Activated B cell treated with CpG ODN at 0.5 μM for 24 hours (primary cell): Measurements from ENCODE around the gene THOC6. TPM values are rescaled to one million over a fixed set of nuclear protein-coding genes. Genes with fewer than 3 reads are reported as not detected.

Experiments used
- ATAC-seq: fragments of 200-7000 bp; cut with Tn5 transposase; one replicate; pipeline ENCODE4 v1.10.0; 2021; ENCODE audit warnings: low read depth, mild to moderate bottlenecking, moderate library complexity
- CTCF ChIA-PET: fragments of 350-600 bp; sonication (Branson Sonifier 250); formaldehyde crosslinking; loops from one replicate; lab custom pipeline; 2021; ENCODE audit warnings: antibody characterized with exemption; lab: Charles Lee
- POLR2A ChIA-PET: fragments of 350-600 bp; sonication (Branson Sonifier 250); formaldehyde crosslinking; loops from one replicate; lab custom pipeline; 2021; ENCODE audit warnings: antibody characterized with exemption; lab: Charles Lee
- DNase-seq: peaks from one replicate; pipeline ENCODE4 v3.0.0; 2022
- H3K27ac Mint-ChIP-seq: one replicate; pipeline ENCODE4 v1.8.0; 2020; ENCODE audit warnings: mixed read lengths
- H3K27me3 Mint-ChIP-seq: one replicate; pipeline ENCODE4 v1.8.0; 2021; ENCODE audit warnings: mixed read lengths
- H3K36me3 Mint-ChIP-seq: one replicate; pipeline ENCODE4 v1.8.0; 2021; ENCODE audit warnings: low read depth, mixed read lengths
- H3K4me1 Mint-ChIP-seq: one replicate; pipeline ENCODE4 v1.8.0; 2021; ENCODE audit warnings: mixed read lengths
- H3K4me3 Mint-ChIP-seq: one replicate; pipeline ENCODE4 v1.8.0; 2020; ENCODE audit warnings: mild to moderate bottlenecking, mixed read lengths
- H3K9me3 Mint-ChIP-seq: one replicate; pipeline ENCODE4 v1.8.0; 2020; ENCODE audit warnings: mixed read lengths
- CTCF ChIP-seq: fragments of 200-600 bp; IDR thresholded peaks from one replicate; pipeline ENCODE4 v1.8.0; 2022; ENCODE audit warnings: antibody characterized with exemption, mild to moderate bottlenecking
- intact Hi-C: fragments of 100-400 bp; cut with micrococcal nuclease; formaldehyde crosslinking; loops from one replicate; pipeline ENCODE4 v1.15.1; 2024
- total RNA-seq: library from RNA; stranded (reverse); gene quantifications from 2 replicates; pipeline ENCODE4 v1.2.3, GENCODE V29; 2022

Gene THOC6
- total RNA-seq, 1 donor from 2014 or later = 45.8 TPM

DNA sequence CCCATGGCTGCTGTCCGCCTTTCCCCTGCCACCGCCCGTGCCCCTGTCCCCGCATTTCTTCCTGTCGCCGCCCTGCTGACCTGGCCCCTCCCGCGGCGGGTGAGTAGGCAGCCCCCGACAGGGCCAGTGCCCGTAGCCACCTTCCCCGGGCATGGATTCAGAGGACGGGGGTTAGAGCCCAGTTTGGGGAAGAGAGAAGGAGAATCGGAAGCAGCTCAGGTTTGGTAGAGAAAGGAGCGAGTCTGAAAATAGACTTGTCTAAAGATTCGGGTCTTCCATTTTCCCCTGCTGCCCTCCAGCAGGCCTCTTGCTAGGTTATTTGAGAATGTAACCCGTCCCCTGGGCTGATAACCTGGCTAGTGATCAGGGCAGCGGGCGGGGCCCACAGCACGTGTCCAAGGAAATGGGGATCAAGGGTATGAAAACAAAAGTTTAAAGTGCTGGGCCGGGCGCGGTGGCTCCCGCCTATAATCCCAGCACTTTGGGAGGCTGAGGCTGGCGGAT is 19.0 kb upstream of the THOC6 start:
- no peaks in the 10 kb centered on the region for H3K36me3 Mint-ChIP-seq
- intact Hi-C loops = loop anchor here (1.0 kb wide), 3 partner anchors 15 to 22 kb away; partner anchors contain the start of genes THOC6 and TNFRSF12A
- ATAC-seq = no peak
- no peak for DNase-seq
- TF ChIP-seq CTCF = no peak
- POLR2A ChIA-PET = interaction anchor here (0.6 to 5.4 kb wide), 3 partner anchors 18 to 1284 kb away, joined by 3 to 40 read pairs (median 3); partner anchors contain the start of genes HCFC1R1 and THOC6
- H3K9me3 Mint-ChIP-seq = no peaks in the 10 kb centered on the region
- CTCF ChIA-PET = interaction anchor here (2.2 to 2.7 kb wide), 3 partner anchors 24 to 125 kb away, joined by 14 to 62 read pairs (median 38); no protein-coding TSS in a partner anchor
- peaks cover 29% of the 10 kb centered on the region for H3K4me1 Mint-ChIP-seq
- peak overlapping the region; percentile 65 for H3K4me3 Mint-ChIP-seq
- peaks cover 8% of the 10 kb centered on the region for H3K27me3 Mint-ChIP-seq
- no peak overlapping the region for H3K27ac Mint-ChIP-seq

GRCh38 chr16:3007059-3007956 is 16.5 kb upstream of the THOC6 start:
- Mint-ChIP-seq H3K4me1 (peaks cover 29% of the 10 kb centered on the region), H3K9me3 (no peaks in the 10 kb centered on the region), H3K27me3 (peaks cover 5% of the 10 kb centered on the region), H3K27ac (no peak overlapping the region), H3K36me3 (no peaks in the 10 kb centered on the region), H3K4me3 (peak overlapping the region; percentile 44)
- DNase-seq = no peak
- TF ChIP-seq CTCF = no peak
- POLR2A ChIA-PET = interaction anchor here (1.2 to 5.4 kb wide), 5 partner anchors 15 to 27 kb away, joined by 3 to 40 read pairs (median 4); partner anchors contain the start of genes HCFC1R1, PKMYT1 and THOC6
- ATAC-seq = no peak
- CTCF ChIA-PET = interaction anchor here (0.7 to 2.7 kb wide), 3 partner anchors 15 to 21 kb away, joined by 3 to 16 read pairs (median 3); partner anchors contain the start of genes HCFC1R1 and THOC6
- intact Hi-C loops = no loop called here

DNA sequence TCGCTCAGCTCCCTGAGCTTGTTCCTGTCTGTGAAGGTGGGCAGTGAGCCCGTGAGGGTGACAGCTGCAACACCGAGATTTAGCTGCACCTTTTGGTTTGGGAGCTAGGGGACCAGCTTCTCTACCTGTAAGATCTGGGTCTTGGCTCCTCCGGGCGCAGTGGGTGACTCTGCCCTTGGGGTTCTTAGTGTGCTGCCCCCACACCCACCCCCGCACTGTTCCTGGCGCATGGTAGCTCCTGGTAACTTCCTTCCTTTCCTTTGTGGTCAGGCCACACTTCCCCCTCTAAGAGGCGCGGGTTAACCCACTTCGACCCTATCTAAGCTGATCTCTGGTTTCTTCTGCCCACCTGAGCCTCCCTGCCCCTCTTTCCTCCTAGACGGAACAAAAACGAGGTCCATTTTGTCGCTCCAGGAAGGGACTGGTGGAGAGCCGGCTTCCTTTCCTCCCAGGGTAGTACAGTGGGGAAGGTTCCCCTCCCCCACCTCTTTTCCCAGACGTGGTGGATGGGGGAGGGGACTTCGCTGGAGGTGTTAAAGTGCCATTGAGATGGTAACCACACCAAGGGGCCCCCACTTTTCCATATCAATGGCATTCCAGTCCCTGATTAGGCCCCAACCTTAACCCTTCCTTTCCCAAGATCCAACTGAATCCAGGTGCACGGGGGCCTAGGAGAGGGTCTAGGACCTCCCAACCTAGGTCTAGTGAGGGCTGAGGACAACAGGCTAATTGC is 15.7 kb upstream of the THOC6 start:
- no peak overlapping the region for H3K4me3 Mint-ChIP-seq
- H3K36me3 Mint-ChIP-seq = no peaks in the 10 kb centered on the region
- ATAC-seq = no peak
- TF ChIP-seq CTCF = no peak
- H3K27me3 Mint-ChIP-seq = peaks cover 11% of the 10 kb centered on the region
- CTCF ChIA-PET = interaction anchor here (0.7 to 2.7 kb wide), 3 partner anchors 14 to 20 kb away, joined by 3 to 16 read pairs (median 3); partner anchors contain the start of genes HCFC1R1 and THOC6
- POLR2A ChIA-PET = interaction anchor here (1.2 to 5.4 kb wide), 5 partner anchors 15 to 28 kb away, joined by 3 to 40 read pairs (median 4); partner anchors contain the start of genes HCFC1R1, PKMYT1 and THOC6
- no peaks in the 10 kb centered on the region for H3K9me3 Mint-ChIP-seq
- no peak overlapping the region for H3K27ac Mint-ChIP-seq
- intact Hi-C loops = no loop called here
- no peak for DNase-seq
- peaks cover 32% of the 10 kb centered on the region for H3K4me1 Mint-ChIP-seq

DNA sequence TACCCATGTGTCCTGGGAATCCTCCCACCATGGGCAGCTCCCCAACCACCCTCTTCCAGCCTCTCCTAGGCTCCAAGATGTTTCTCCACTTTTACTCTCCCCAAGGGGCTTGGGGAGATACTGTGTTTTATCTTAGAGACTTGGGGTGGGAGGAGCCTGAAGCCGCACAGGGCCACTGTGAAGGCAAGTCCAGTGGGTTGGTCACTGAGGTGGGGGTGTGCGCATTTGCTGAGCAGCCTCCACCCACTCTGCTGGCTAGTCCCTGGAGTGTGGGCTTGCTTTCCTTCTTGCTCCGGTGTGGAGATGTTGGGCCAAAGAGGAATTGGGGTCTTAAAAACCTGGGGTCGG is 15.2 kb upstream of the THOC6 start:
- peaks cover 11% of the 10 kb centered on the region for H3K27me3 Mint-ChIP-seq
- POLR2A ChIA-PET = interaction anchor here (1.3 to 5.4 kb wide), 3 partner anchors 14 to 29 kb away, joined by 3 to 40 read pairs (median 4); partner anchors contain the start of genes HCFC1R1, PKMYT1 and THOC6
- no peak for ATAC-seq

More for the DNA sequence above, 15.2 kb upstream of the THOC6 start:
- Mint-ChIP-seq H3K4me1 (peaks cover 32% of the 10 kb centered on the region), H3K4me3 (no peak overlapping the region), H3K36me3 (no peaks in the 10 kb centered on the region), H3K27ac (no peak overlapping the region), H3K9me3 (no peaks in the 10 kb centered on the region)
- intact Hi-C loops = no loop called here
- CTCF ChIA-PET = interaction anchor here (2.7 kb wide), 1 partner anchor 19 kb away, joined by 16 read pairs; no protein-coding TSS in a partner anchor
- DNase-seq = no peak
- TF ChIP-seq CTCF = no peak
